ENCODE measurements around the gene ACSL1. TPM values are rescaled to one million over a fixed set of nuclear protein-coding genes. Genes with fewer than 3 reads are reported as not detected.

Gene ACSL1
- total and polyA plus RNA-seq, 2 donors (not counting 1 experiment from before 2014, with no cell fraction given) = 15.4 to 30.1 TPM

- Histone ChIP-seq H2AFZ (ENCODE audit: low read length) (no peak overlapping the region), H3K36me3 (ENCODE audit: control insufficient read depth, insufficient read depth, low read length) (peaks cover 5% of the 10 kb centered on the region), H3K27me3 (ENCODE audit: control insufficient read depth, insufficient read depth, low read length) (no peaks in the 10 kb centered on the region), H3K9me3 (ENCODE audit: control insufficient read depth, insufficient read depth, low read depth, low read length) (no peaks in the 10 kb centered on the region), H3K4me2 (ENCODE audit: extremely low read depth, insufficient read depth, low read length) (no peak overlapping the region), H4K20me1 (ENCODE audit: control insufficient read depth, extremely low read depth, insufficient read depth, low read length) (no peaks in the 10 kb centered on the region), H3K27ac (ENCODE audit: insufficient read depth, low read length) (no peak overlapping the region), H3K9ac (ENCODE audit: insufficient read depth, low read length) (no peak overlapping the region), H3K4me3 (replicated peaks in 1 of 4; ENCODE audit: control extremely low read depth in 1 of 4, insufficient read depth in 1 of 4, low read depth in 3 of 4, low read length in 4 of 4) (no peak overlapping the region), H3K79me2 (ENCODE audit: control insufficient read depth, insufficient read depth, low read length) (no peaks in the 10 kb centered on the region), H3K4me1 (ENCODE audit: control insufficient read depth, extremely low read depth, insufficient read depth, low read length) (no peaks in the 10 kb centered on the region)
- no peak for TF ChIP-seq EZH2 (IDR thresholded peaks at IDR 0.05; ENCODE audit: low read length, missing control alignments)
- TF ChIP-seq CTCF (conservative IDR thresholded peaks at IDR 0.05 in 1 of 2, IDR thresholded peaks at IDR 0.05 in 1 of 2; ENCODE audit: low read depth in 1 of 2, low read length in 2 of 2) = no peak
- no peak for DNase-seq (ENCODE audit: low read depth in 2 of 2)
Measured at GRCh38 chr4:184768296-184768695, 57.5 kb downstream of the ACSL1 start.

- Histone ChIP-seq H3K4me2 (ENCODE audit: extremely low read depth, insufficient read depth, low read length) (no peak overlapping the region), H3K36me3 (ENCODE audit: control insufficient read depth, insufficient read depth, low read length) (peaks cover 5% of the 10 kb centered on the region), H3K79me2 (ENCODE audit: control insufficient read depth, insufficient read depth, low read length) (no peaks in the 10 kb centered on the region), H3K27ac (ENCODE audit: insufficient read depth, low read length) (no peak overlapping the region), H2AFZ (ENCODE audit: low read length) (no peak overlapping the region), H3K9ac (ENCODE audit: insufficient read depth, low read length) (no peak overlapping the region), H4K20me1 (ENCODE audit: control insufficient read depth, extremely low read depth, insufficient read depth, low read length) (no peaks in the 10 kb centered on the region), H3K4me3 (replicated peaks in 1 of 4; ENCODE audit: control extremely low read depth in 1 of 4, insufficient read depth in 1 of 4, low read depth in 3 of 4, low read length in 4 of 4) (no peak overlapping the region), H3K9me3 (ENCODE audit: control insufficient read depth, insufficient read depth, low read depth, low read length) (no peaks in the 10 kb centered on the region), H3K27me3 (ENCODE audit: control insufficient read depth, insufficient read depth, low read length) (no peaks in the 10 kb centered on the region), H3K4me1 (ENCODE audit: control insufficient read depth, extremely low read depth, insufficient read depth, low read length) (no peaks in the 10 kb centered on the region)
- no peak for DNase-seq (ENCODE audit: low read depth in 2 of 2)
- TF ChIP-seq CTCF (conservative IDR thresholded peaks at IDR 0.05 in 1 of 2, IDR thresholded peaks at IDR 0.05 in 1 of 2; ENCODE audit: low read depth in 1 of 2, low read length in 2 of 2) (no peak), EZH2 (IDR thresholded peaks at IDR 0.05; ENCODE audit: low read length, missing control alignments) (no peak)
Measured at GRCh38 chr4:184766446-184766845, 59.3 kb downstream of the ACSL1 start.

- Histone ChIP-seq H3K4me2 (ENCODE audit: extremely low read depth, insufficient read depth, low read length) (no peak overlapping the region), H3K9me3 (ENCODE audit: control insufficient read depth, insufficient read depth, low read depth, low read length) (no peaks in the 10 kb centered on the region), H3K4me3 (replicated peaks in 1 of 4; ENCODE audit: control extremely low read depth in 1 of 4, insufficient read depth in 1 of 4, low read depth in 3 of 4, low read length in 4 of 4) (no peak overlapping the region), H2AFZ (ENCODE audit: low read length) (no peak overlapping the region), H3K27me3 (ENCODE audit: control insufficient read depth, insufficient read depth, low read length) (no peaks in the 10 kb centered on the region), H3K4me1 (ENCODE audit: control insufficient read depth, extremely low read depth, insufficient read depth, low read length) (no peaks in the 10 kb centered on the region), H3K27ac (ENCODE audit: insufficient read depth, low read length) (no peak overlapping the region), H3K79me2 (ENCODE audit: control insufficient read depth, insufficient read depth, low read length) (no peaks in the 10 kb centered on the region), H3K9ac (ENCODE audit: insufficient read depth, low read length) (no peak overlapping the region), H3K36me3 (ENCODE audit: control insufficient read depth, insufficient read depth, low read length) (peaks cover 5% of the 10 kb centered on the region), H4K20me1 (ENCODE audit: control insufficient read depth, extremely low read depth, insufficient read depth, low read length) (no peaks in the 10 kb centered on the region)
- DNase-seq (ENCODE audit: low read depth in 2 of 2) = no peak
- TF ChIP-seq CTCF (conservative IDR thresholded peaks at IDR 0.05 in 1 of 2, IDR thresholded peaks at IDR 0.05 in 1 of 2; ENCODE audit: low read depth in 1 of 2, low read length in 2 of 2) (no peak), EZH2 (IDR thresholded peaks at IDR 0.05; ENCODE audit: low read length, missing control alignments) (no peak)
Measured at GRCh38 chr4:184765473-184766340, 60.1 kb downstream of the ACSL1 start.
